NOMO-1 treated with dmso at 0.1 percent for 144 hours (cell line): ENCODE measurements around the gene C10orf62.
"Not testable (repeated sequence)": the region's sequence is repeated elsewhere in the genome, so short reads cannot be mapped to it uniquely, and the experiment has no call there.

ENCODE experiments used
- DNase-seq: peaks from one replicate; lab custom pipeline; 2025; ENCODE audit not compliant: unreplicated experiment; lab: John Stamatoyannopoulos, UW

The C10orf62 gene

DNA sequence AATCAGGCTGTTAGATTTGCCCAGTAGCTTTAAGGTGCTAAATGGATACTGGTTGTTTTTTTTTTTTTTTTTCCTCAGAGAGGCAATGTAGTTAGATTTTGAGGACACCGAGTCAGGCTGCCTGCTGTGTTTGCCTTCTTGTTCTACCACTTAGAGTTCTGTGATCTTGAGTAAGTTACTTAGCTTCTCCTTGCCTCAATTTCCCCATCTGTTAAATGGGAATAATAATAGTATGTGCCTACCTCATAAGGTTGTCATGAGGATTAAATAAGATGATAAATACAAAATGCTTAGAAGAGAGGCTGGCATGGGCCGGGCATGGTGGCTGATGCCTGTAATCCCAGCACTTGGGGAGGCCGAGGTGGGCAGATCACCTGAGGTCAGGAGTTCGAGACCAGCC, 29.2 kb downstream of the C10orf62 start:
- no peak for DNase-seq

- no peak for DNase-seq
These were observed 33.8 kb downstream of the C10orf62 start for GRCh38 chr10:97623277-97623676.

DNA sequence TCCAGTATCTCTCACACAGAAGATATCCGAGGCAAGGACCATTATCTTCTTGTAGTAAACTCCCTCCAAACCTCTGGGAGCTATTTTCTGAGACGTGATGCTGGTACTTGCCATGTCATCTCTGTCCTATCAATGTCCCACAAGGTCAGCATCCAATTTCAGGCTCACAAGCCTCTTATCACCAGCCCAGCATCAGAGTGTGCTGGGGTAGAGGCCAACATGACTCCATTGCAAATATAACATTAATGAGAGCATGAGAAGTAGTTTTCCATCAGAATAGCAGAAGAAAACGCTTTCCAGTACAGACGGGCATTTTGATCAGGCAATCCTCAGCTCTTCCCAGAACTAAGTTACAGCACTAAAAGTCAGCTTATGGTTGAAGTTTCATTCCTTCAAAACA, 38.2 kb downstream of the C10orf62 start:
- no peak for DNase-seq

GRCh38 chr10:97628228-97628627, 38.7 kb downstream of the C10orf62 start:
- no peak for DNase-seq

GRCh38 chr10:97629289-97629688, 39.8 kb downstream of the C10orf62 start:
- DNase-seq: no peak

GRCh38 chr10:97631098-97631497, 41.6 kb downstream of the C10orf62 start:
- no peak for DNase-seq

- DNase-seq: peak; percentile 92
These were observed 43.7 kb downstream of the C10orf62 start, which contains the start of gene MORN4 for GRCh38 chr10:97632949-97633884. TSS of gene MORN4 (minus strand) at chr10:97633500. CDS start at chr10:97619653, 13,847 bp downstream.

GRCh38 chr10:97633921-97634320, 44.4 kb downstream of the C10orf62 start:
- DNase-seq: peak; percentile 15

- DNase-seq: no peak
These were observed 46.1 kb downstream of the C10orf62 start for GRCh38 chr10:97635577-97635976.

- DNase-seq: not testable (repeated sequence)
These were observed 49.6 kb downstream of the C10orf62 start for GRCh38 chr10:97639090-97639489.

- peak; percentile 98 for DNase-seq
These were observed 50.8 kb downstream of the C10orf62 start, which contains the start of gene PI4K2A for GRCh38 chr10:97640174-97640867. TSS of gene PI4K2A (plus strand) at chr10:97640671. CDS start at chr10:97640743, 72 bp downstream.
